Mucosa of gallbladder (tissue), 1 donor: ENCODE data around the gene FKBP8. TPM values are rescaled to one million over a fixed set of nuclear protein-coding genes. Genes with fewer than 3 reads are reported as not detected.

Source experiments
- DNase-seq: peaks from one replicate; pipeline ENCODE4 v3.0.0-alpha.2; 2020; ENCODE audit warnings: low spot score
- total RNA-seq: library from RNA; stranded (reverse); gene quantifications from one replicate; pipeline ENCODE4 v1.2.1, GENCODE V29; 2021
- donor health status: DM: no; HTN: no; CAD: no.

Gene FKBP8
- total RNA-seq, 1 donor from 2014 or later, result 226 TPM

- no peak for DNase-seq
Measured at GRCh38 chr19:18483119-18483890, 60.1 kb downstream of the FKBP8 start.

Other genes starting within 250 kb of the FKBP8 start
- gene LSM4, start 220.5 kb downstream of the FKBP8 start, total RNA-seq, result 92.9 TPM
- gene PGPEP1, start 203.0 kb downstream of the FKBP8 start, total RNA-seq, result 56.6 TPM
- 76.0 TPM for gene GDF15, start 157.4 kb downstream of the FKBP8 start, total RNA-seq
- 7.8 TPM for gene LRRC25, start 146.0 kb downstream of the FKBP8 start, total RNA-seq
- gene SSBP4, start 124.2 kb downstream of the FKBP8 start, total RNA-seq, result 68.1 TPM
- 37.1 TPM for gene ISYNA1, start 105.4 kb downstream of the FKBP8 start, total RNA-seq
- gene ELL, start 21.5 kb downstream of the FKBP8 start, total RNA-seq, result 20.1 TPM
- 70.5 TPM for gene KXD1, start 14.3 kb upstream of the FKBP8 start, total RNA-seq
- gene UBA52, start 28.3 kb upstream of the FKBP8 start, total RNA-seq, result 878 TPM
- gene REX1BD, start 45.2 kb upstream of the FKBP8 start, total RNA-seq, result 93.0 TPM
- gene CRLF1, start 63.2 kb upstream of the FKBP8 start, total RNA-seq, result 5.8 TPM
- 10.9 TPM for gene TMEM59L, start 69.3 kb upstream of the FKBP8 start, total RNA-seq
- gene KLHL26, start 93.5 kb upstream of the FKBP8 start, total RNA-seq, result 16.7 TPM
- 23.6 TPM for gene CRTC1, start 140.1 kb upstream of the FKBP8 start, total RNA-seq
- gene COMP, start 247.7 kb upstream of the FKBP8 start, total RNA-seq, result 2.0 TPM